H1 (cell line): Measurements from ENCODE around the gene TSHZ2. TPM values are rescaled to one million over a fixed set of nuclear protein-coding genes. Genes with fewer than 3 reads are reported as not detected.

ENCODE experiments used
- CTCF ChIA-PET: fragments of 300-600 bp; sonication (Branson Sonifier 250); formaldehyde crosslinking; loops from one replicate; lab custom pipeline; 2021; ENCODE audit not compliant: partially characterized antibody; lab: Charles Lee
- POLR2A ChIA-PET: fragments of 300-600 bp; sonication (Branson Sonifier 250); formaldehyde crosslinking; loops from one replicate; lab custom pipeline; 2021; ENCODE audit warnings: inconsistent platforms; ENCODE audit not compliant: partially characterized antibody; lab: Charles Lee
- DNase-seq, 2 experiments: peaks; one replicate each; pipeline versions ENCODE4 v3.0.0 to v3.0.0-alpha.2; 2010 to 2022; ENCODE audit warnings: low spot score in 2 of 2, low read depth in 1 of 2, mixed read lengths in 1 of 2
- FAIRE-seq: peaks from 2 replicates; lab custom pipeline; 2011; peaks lifted over from hg19 to GRCh38; lab: Jason Lieb, UNC
- H2AFZ ChIP-seq: 2 replicates; pipeline ENCODE4 v1.8.1; 2012; ENCODE audit warnings: low read length, inconsistent platforms
- H2AK5ac ChIP-seq: 2 replicates; pipeline ENCODE4 v1.6.1; 2013; ENCODE audit warnings: low read depth, low read length
- H2BK120ac ChIP-seq: replicated peaks from 2 replicates; pipeline ENCODE3; 2013; ENCODE audit warnings: low read depth, low read length, inconsistent platforms
- H2BK12ac ChIP-seq: 2 replicates; pipeline ENCODE4 v1.6.1; 2013; ENCODE audit warnings: low read depth, low read length
- H2BK15ac ChIP-seq: 2 replicates; pipeline ENCODE4 v1.6.1; 2013; ENCODE audit warnings: low read length
- H2BK20ac ChIP-seq: 2 replicates; pipeline ENCODE4 v1.6.1; 2013; ENCODE audit warnings: low read length
- H2BK5ac ChIP-seq: 2 replicates; pipeline ENCODE4 v1.6.1; 2013; ENCODE audit warnings: low read depth, low read length
- H3K14ac ChIP-seq: 2 replicates; pipeline ENCODE4 v1.6.1; 2013; ENCODE audit warnings: inconsistent platforms; ENCODE audit not compliant: insufficient read length
- H3K18ac ChIP-seq: 2 replicates; pipeline ENCODE4 v1.6.1; 2013; ENCODE audit warnings: low read length; ENCODE audit errors: extremely low read depth
- H3K23ac ChIP-seq: 2 replicates; pipeline ENCODE4 v1.6.1; 2013; ENCODE audit warnings: inconsistent platforms; ENCODE audit not compliant: insufficient read length
- H3K23me2 ChIP-seq: 2 replicates; pipeline ENCODE4 v1.6.1; 2013; ENCODE audit warnings: low read depth, low read length
- H3K27ac ChIP-seq: 2 replicates; pipeline ENCODE4 v1.6.1; 2011; ENCODE audit warnings: low read depth, low read length, inconsistent platforms
- H3K27me3 ChIP-seq, 4 experiments: replicated peaks in 1 of 4; 1 replicate in 1 of 4; 2 replicates in 3 of 4; pipeline versions ENCODE4 v1.6.1 to v1.8.1; 2011 to 2013; ENCODE audit warnings: low read length in 3 of 4, mild to moderate bottlenecking in 3 of 4, inconsistent platforms in 2 of 4, mixed read lengths in 2 of 4, moderate library complexity in 1 of 4; ENCODE audit not compliant: control insufficient read depth in 3 of 4, insufficient read depth in 3 of 4; ENCODE audit errors: extremely low read depth in 1 of 4
- H3K36me3 ChIP-seq, 4 experiments: 2 replicates each; pipeline versions ENCODE4 v1.6.1 to v1.8.1; 2011 to 2013; ENCODE audit warnings: mild to moderate bottlenecking in 4 of 4, low read length in 3 of 4, moderate library complexity in 2 of 4, control low read depth in 1 of 4, inconsistent platforms in 1 of 4; ENCODE audit not compliant: insufficient read depth in 4 of 4, control insufficient read depth in 2 of 4
- H3K4ac ChIP-seq: replicated peaks from 2 replicates; pipeline ENCODE3; 2013; ENCODE audit warnings: low read length, low read depth, mixed read lengths, inconsistent platforms; ENCODE audit not compliant: insufficient read length
- H3K4me1 ChIP-seq, 4 experiments: replicated peaks in 1 of 4; 1 replicate in 1 of 4; 2 replicates in 3 of 4; pipeline versions ENCODE4 v1.6.1 to v1.8.1; 2011 to 2013; ENCODE audit warnings: low read length in 3 of 4, inconsistent platforms in 2 of 4, mixed read lengths in 1 of 4; ENCODE audit not compliant: insufficient read depth in 4 of 4, control insufficient read depth in 3 of 4
- H3K4me2 ChIP-seq, 2 experiments: 2 replicates each; pipeline versions ENCODE4 v1.6.1 to v1.8.1; 2011 to 2013; ENCODE audit warnings: low read depth in 2 of 2, low read length in 2 of 2, control low read depth in 1 of 2, inconsistent platforms in 1 of 2, mild to moderate bottlenecking in 1 of 2; ENCODE audit not compliant: insufficient read depth in 1 of 2
- H3K4me3 ChIP-seq, 4 experiments: fragments of 200-600, 300-600 bp in 1 of 4; sonication (generic), shearing (Covaris generic), sonication (Bioruptor Twin) in 1 of 4; 2 replicates each; pipeline versions ENCODE4 v1.5.1 to v1.8.1; 2011 to 2016; ENCODE audit warnings: low read length in 4 of 4, low read depth in 3 of 4, control low read depth in 2 of 4, inconsistent platforms in 2 of 4, mild to moderate bottlenecking in 2 of 4, mixed read lengths in 1 of 4, moderate library complexity in 1 of 4; ENCODE audit not compliant: insufficient read depth in 2 of 4; ENCODE audit errors: extremely low read depth in 1 of 4
- H3K56ac ChIP-seq: replicated peaks from 2 replicates; pipeline ENCODE3; 2013; ENCODE audit warnings: low read depth, mild to moderate bottlenecking, mixed read lengths, low read length, inconsistent platforms; ENCODE audit not compliant: insufficient read length
- H3K79me1 ChIP-seq: 2 replicates; pipeline ENCODE4 v1.6.1; 2013; ENCODE audit warnings: low read depth, low read length, control low read depth
- H3K79me2 ChIP-seq, 2 experiments: 2 replicates each; pipeline versions ENCODE4 v1.6.1 to v1.8.1; 2012 to 2013; ENCODE audit warnings: low read length in 2 of 2, mild to moderate bottlenecking in 2 of 2, inconsistent platforms in 1 of 2; ENCODE audit not compliant: insufficient read depth in 2 of 2, control insufficient read depth in 1 of 2
- H3K9ac ChIP-seq, 4 experiments: replicated peaks in 1 of 4; 1 replicate in 1 of 4; 2 replicates in 3 of 4; pipeline versions ENCODE4 v1.6.1 to v1.8.1; 2011 to 2013; ENCODE audit warnings: low read depth in 3 of 4, low read length in 3 of 4, control low read depth in 2 of 4, mild to moderate bottlenecking in 2 of 4, moderate library complexity in 2 of 4, inconsistent platforms in 1 of 4; ENCODE audit errors: extremely low read depth in 1 of 4
- H3K9me3 ChIP-seq, 2 experiments: 2 replicates each; pipeline versions ENCODE4 v1.6.1 to v1.8.1; 2012 to 2013; ENCODE audit warnings: mild to moderate bottlenecking in 2 of 2, moderate library complexity in 2 of 2, control low read depth in 1 of 2, inconsistent platforms in 1 of 2, low read depth in 1 of 2, low read length in 1 of 2, mixed read lengths in 1 of 2; ENCODE audit not compliant: insufficient read depth in 2 of 2
- H4K20me1 ChIP-seq, 2 experiments: replicated peaks in 1 of 2; 2 replicates each; pipeline versions ENCODE3 to v1.8.1; 2011 to 2013; ENCODE audit warnings: inconsistent platforms in 2 of 2, low read length in 2 of 2, mild to moderate bottlenecking in 1 of 2; ENCODE audit not compliant: insufficient read depth in 2 of 2, control insufficient read depth in 1 of 2
- H4K5ac ChIP-seq: 2 replicates; pipeline ENCODE4 v1.6.1; 2013; ENCODE audit warnings: low read length, low read depth, mixed read lengths, inconsistent platforms; ENCODE audit not compliant: insufficient read length
- H4K8ac ChIP-seq: 2 replicates; pipeline ENCODE4 v1.8.0; 2013; ENCODE audit warnings: mild to moderate bottlenecking, moderate library complexity, low read length, inconsistent platforms; ENCODE audit not compliant: insufficient read depth; ENCODE audit errors: extremely low read depth
- H4K91ac ChIP-seq: replicated peaks from 2 replicates; pipeline ENCODE3; 2013; ENCODE audit warnings: low read length, mixed read lengths, inconsistent platforms; ENCODE audit not compliant: insufficient read length
- CHD1 ChIP-seq: IDR thresholded peaks from 2 replicates; pipeline ENCODE4 v1.6.1; 2012; ENCODE audit warnings: low read depth, low read length, improper control_type of control experiment
- EGR1 ChIP-seq: IDR thresholded peaks from 2 replicates; pipeline ENCODE4 v1.6.1; 2011; ENCODE audit warnings: low read depth, low read length, borderline replicate concordance
- NRF1 ChIP-seq: IDR thresholded peaks from 2 replicates; pipeline ENCODE4 v1.6.1; 2011; ENCODE audit warnings: mild to moderate bottlenecking, low read depth, low read length, improper control_type of control experiment
- WGBS, 2 experiments: shearing (Covaris generic) in 1 of 2; methylation state at CpG; one replicate each; pipeline versions ENCODE4 v1.1.6 to v1.1.7; 2013 to 2015; ENCODE audit warnings: low lambda C conversion rate in 2 of 2, mixed read lengths in 2 of 2, inconsistent platforms in 1 of 2, low coverage in 1 of 2, missing lambda C conversion rate in 1 of 2; ENCODE audit not compliant: insufficient replicate concordance in 2 of 2, insufficient coverage in 1 of 2, insufficient read length in 1 of 2; ENCODE audit errors: extremely low coverage in 1 of 2, missing lambda C conversion rate in 1 of 2; 5-methylcytosine and 5-hydroxymethylcytosine counted together
- polyA plus RNA-seq, 7 experiments: library from polyadenylated mRNA; depleted of rRNA in 3 of 7; stranded (reverse) in 5 of 7; unstranded in 2 of 7; fragments of >200 nt in 5 of 7; fragments of 200-250 nt in 2 of 7; gene quantifications; 1 replicate in 5 of 7; 2 replicates in 1 of 7; 4 replicates in 1 of 7; pipeline versions ENCODE4 v1.2.1 to v1.2.3, GENCODE V29; 2011 to 2013; ENCODE audit warnings: missing spikeins in 2 of 7, mixed read lengths in 2 of 7
- total RNA-seq: library from RNA; stranded (reverse); fragmentation: NEBNext Ultra II Directional; extraction: Animal tissue kit (Norgen Biotek cat#: 25700); gene quantifications from 2 replicates; pipeline ENCODE4 v1.2.1, GENCODE V29; 2021

The TSHZ2 gene
- total and polyA plus RNA-seq, 2 of the 8 experiments (the other 6 are each of a cell fraction or from before 2014, with no cell fraction given): 0.14 to 0.30 TPM

DNA sequence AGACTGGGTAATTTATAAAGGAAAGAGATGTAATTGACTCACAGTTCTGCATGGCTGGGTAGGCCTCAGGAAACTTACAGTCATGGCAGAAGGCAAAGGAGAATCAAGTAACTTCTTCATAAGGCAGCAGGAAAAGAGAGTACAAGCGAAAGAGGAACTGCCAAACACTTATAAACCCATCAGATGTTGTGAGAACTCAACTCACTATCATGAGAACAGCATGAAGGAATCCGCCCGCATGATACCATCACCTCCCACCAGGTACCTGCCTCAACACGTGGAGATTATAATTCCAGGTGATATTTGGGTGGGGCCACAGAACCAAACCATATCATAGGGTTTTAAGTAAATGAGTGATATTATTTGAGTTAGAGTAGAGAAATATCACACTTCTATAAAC is 189.3 kb downstream of the TSHZ2 start:
- no peak overlapping the region for H3K27ac ChIP-seq
- POLR2A ChIA-PET: no interaction called here
- H3K14ac ChIP-seq: no peak overlapping the region
- H3K27me3 ChIP-seq: no peaks in the 10 kb centered on the region; a peak in 1 of 7 replicates
- no peaks in the 10 kb centered on the region for H3K79me1 ChIP-seq
- peak overlapping the region; percentile 32; the same call in 1 of the 2 replicates for H2BK12ac ChIP-seq
- H3K4ac ChIP-seq: no peak overlapping the region
- H3K18ac ChIP-seq: no peak overlapping the region
- H3K36me3 ChIP-seq: no peaks in the 10 kb centered on the region
- CTCF ChIA-PET: interaction anchor here (0.5 to 1.1 kb wide), 5 partner anchors 9 to 456 kb away, joined by 3 to 5 read pairs (median 3); no protein-coding TSS in a partner anchor
- no peak overlapping the region for H3K56ac ChIP-seq
- no peak overlapping the region for H2BK120ac ChIP-seq
- no peak for DNase-seq
- no peak overlapping the region for H2BK15ac ChIP-seq
- WGBS, 2 experiments: 81% methylated on average over 4 of the region's 4 CpGs; no CpG with 5 or more reads in 1 of the 2 experiments
- TF ChIP-seq EGR1 (no peak), NRF1 (no peak), CHD1 (no peak)
- H2BK5ac ChIP-seq: no peak overlapping the region
- H3K4me2 ChIP-seq: no peak overlapping the region
- no peak overlapping the region for H4K5ac ChIP-seq
- H4K8ac ChIP-seq: no peak overlapping the region
- no peak overlapping the region for H2BK20ac ChIP-seq
- H3K9me3 ChIP-seq: no peaks in the 10 kb centered on the region
- H3K23me2 ChIP-seq: no peaks in the 10 kb centered on the region
- H3K79me2 ChIP-seq: no peaks in the 10 kb centered on the region
- no peak overlapping the region for H2AFZ ChIP-seq
- FAIRE-seq: no peak
- no peaks in the 10 kb centered on the region for H4K20me1 ChIP-seq
- H3K9ac ChIP-seq: no peak overlapping the region
- H4K91ac ChIP-seq: no peak overlapping the region
- H3K4me3 ChIP-seq: no peak overlapping the region
- no peak overlapping the region for H2AK5ac ChIP-seq
- H3K23ac ChIP-seq: no peak overlapping the region
- H3K4me1 ChIP-seq: peaks cover 0 to 3% (median under 1%) of the 10 kb centered on the region in 4 experiments; a peak in 3 of 7 replicates
